Fibroblast of mammary gland (primary cell): Measurements from ENCODE around the gene SSR4.
"Not testable (repeated sequence)": the region's sequence is repeated elsewhere in the genome, so short reads cannot be mapped to it uniquely, and the experiment has no call there.

Experiments
- DNase-seq: peaks from one replicate; pipeline ENCODE4 v3.0.0-alpha.2; 2010; ENCODE audit warnings: low read depth
- H3K4me3 ChIP-seq: 2 replicates; pipeline ENCODE4 v1.5.1; 2011; ENCODE audit warnings: low read depth, mild to moderate bottlenecking, low read length, moderate library complexity; ENCODE audit not compliant: control insufficient read depth
- CTCF ChIP-seq: conservative IDR thresholded peaks from 2 replicates; pipeline ENCODE4 v1.5.1; 2011; ENCODE audit warnings: low read depth, low read length, inconsistent platforms; ENCODE audit not compliant: control insufficient read depth, insufficient read depth

The SSR4 gene

DNA sequence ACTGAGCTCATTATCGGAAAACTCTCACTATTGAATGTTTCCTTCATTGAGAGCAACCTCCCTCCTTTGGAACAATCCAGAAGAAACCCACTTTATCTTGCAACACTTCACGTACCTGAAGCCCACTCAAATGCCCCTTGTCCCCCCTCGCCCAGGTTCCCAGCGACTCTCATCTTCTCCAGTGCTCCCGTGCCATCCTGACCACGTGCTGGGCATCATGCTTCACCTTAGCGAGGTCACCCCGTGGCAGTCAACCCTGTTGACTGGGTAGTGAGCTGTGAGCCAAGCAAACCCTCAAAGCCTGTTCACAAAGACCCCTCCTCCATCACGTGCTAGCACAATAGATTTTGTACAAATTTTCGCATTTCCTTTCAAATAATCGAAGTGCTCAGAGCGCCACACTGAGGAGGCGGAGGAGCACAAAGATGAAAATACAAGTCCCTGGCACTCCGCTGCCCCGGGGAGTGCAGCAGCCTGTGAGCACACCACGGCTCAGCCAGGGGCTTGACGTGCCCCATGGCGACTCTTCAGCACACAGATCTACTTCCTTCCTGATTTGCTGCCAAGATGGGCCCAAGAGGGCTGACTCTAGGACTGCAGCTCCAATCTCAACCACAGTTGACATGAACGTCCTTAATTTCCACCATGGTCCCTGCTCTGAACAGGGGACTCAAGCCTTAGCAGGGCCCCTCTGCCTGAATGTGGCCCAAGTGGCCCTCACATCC is 20.3 kb downstream of the SSR4 start:
- H3K4me3 ChIP-seq: no peak overlapping the region
- no peak for DNase-seq
- no peak for TF ChIP-seq CTCF

- no peak for TF ChIP-seq CTCF
- no peak for DNase-seq
- no peak overlapping the region for H3K4me3 ChIP-seq
Measured at GRCh38 chrX:153816831-153817690, 22.6 kb downstream of the SSR4 start.

- not testable (repeated sequence) for DNase-seq, H3K4me3 ChIP-seq
Measured at GRCh38 chrX:153818064-153818463, 23.6 kb downstream of the SSR4 start.

DNA sequence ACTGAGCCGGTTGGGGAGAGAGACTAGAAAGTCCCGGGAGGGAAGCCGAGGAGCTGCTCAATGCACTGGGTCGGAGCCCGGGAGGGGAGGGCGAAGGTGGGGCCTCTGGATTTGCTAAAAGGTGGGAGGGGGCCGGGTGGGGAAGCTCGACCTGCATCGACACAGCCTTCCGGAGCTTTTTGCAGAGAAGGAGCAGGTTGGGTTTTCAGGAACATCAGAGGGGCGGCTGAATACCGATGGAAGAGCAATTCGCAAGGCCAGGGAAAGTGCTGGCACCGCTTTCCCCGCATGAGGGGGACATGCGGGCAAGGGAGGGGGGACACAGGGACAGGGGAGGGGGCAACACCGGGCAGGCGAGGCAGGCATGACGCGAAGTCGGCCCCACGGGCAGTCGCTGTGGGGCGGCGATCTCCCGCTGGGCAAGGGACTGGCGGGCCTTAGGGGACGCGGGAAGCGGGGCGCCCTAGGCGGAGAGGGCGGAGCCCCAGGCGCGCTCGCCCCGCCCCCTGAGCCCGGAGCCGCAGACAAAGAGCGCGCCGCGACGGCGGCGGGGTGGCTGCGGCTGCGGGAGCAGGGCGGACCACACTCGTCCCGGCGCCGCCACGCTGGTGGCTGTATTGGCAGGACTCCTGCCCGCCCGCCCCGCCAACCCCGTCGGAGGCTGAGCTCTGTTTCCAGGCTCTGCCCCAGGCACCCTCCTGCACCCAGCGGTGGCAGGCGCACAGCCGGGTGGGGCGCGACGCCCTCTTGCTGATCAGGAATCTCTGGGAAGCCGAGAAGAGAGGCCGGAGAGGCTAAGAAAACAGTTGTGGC is 24.3 kb downstream of the SSR4 start:
- no peak for DNase-seq
- peak overlapping the region; percentile 3 for H3K4me3 ChIP-seq

GRCh38 chrX:153819384-153820040 is 25.0 kb downstream of the SSR4 start:
- no peak for TF ChIP-seq CTCF
- H3K4me3 ChIP-seq: peak overlapping the region; percentile 3
- DNase-seq: no peak

More for the DNA sequence above, 24.3 kb downstream of the SSR4 start:
- no peak for TF ChIP-seq CTCF

GRCh38 chrX:153820601-153821000 is 26.1 kb downstream of the SSR4 start:
- H3K4me3 ChIP-seq: no peak overlapping the region
- no peak for TF ChIP-seq CTCF
- no peak for DNase-seq
